Measurements from ENCODE around the gene RPL34.

DNA sequence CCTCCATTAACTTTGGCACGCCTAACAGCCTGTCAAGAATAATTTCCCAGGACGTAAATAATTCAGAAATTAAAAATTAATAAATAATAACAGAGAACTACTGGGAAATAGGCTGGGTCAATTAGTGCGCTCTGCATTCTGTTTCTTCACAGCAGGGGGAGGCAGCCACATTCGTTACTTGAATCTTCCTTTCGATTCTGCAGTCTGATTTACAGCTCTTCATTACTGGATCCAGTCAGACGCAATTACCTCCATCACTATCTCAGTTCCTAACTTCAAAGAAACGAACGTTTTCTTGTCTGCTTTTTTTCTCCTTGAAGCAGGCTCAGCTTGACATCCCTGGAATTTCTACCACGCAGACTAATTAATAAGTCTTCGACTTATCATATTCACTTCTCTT lies 9.0 kb upstream of the RPL34 start:
- TF ChIP-seq, protein P1, sequence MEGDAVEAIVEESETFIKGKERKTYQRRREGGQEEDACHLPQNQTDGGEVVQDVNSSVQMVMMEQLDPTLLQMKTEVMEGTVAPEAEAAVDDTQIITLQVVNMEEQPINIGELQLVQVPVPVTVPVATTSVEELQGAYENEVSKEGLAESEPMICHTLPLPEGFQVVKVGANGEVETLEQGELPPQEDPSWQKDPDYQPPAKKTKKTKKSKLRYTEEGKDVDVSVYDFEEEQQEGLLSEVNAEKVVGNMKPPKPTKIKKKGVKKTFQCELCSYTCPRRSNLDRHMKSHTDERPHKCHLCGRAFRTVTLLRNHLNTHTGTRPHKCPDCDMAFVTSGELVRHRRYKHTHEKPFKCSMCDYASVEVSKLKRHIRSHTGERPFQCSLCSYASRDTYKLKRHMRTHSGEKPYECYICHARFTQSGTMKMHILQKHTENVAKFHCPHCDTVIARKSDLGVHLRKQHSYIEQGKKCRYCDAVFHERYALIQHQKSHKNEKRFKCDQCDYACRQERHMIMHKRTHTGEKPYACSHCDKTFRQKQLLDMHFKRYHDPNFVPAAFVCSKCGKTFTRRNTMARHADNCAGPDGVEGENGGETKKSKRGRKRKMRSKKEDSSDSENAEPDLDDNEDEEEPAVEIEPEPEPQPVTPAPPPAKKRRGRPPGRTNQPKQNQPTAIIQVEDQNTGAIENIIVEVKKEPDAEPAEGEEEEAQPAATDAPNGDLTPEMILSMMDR (conservative IDR thresholded peaks at IDR 0.05; ENCODE audit: low read length), result no peak
- TF ChIP-seq EZH2phosphoT487 (IDR thresholded peaks at IDR 0.05; ENCODE audit: borderline replicate concordance), result no peak

Measured in Loucy (cell line).